GM10266 (cell line): Measurements from ENCODE around the gene CDA.

ENCODE experiments used
- DNase-seq: peaks from one replicate; pipeline ENCODE4 v3.0.0; 2012; ENCODE audit errors: extremely low spot score
- TF ChIP-seq, protein P1 (sequence below): IDR thresholded peaks from 2 replicates; pipeline ENCODE4 v1.5.1; 2012; ENCODE audit warnings: mild to moderate bottlenecking, low read depth; ENCODE audit not compliant: control insufficient read depth, insufficient read depth; ENCODE audit errors: missing control alignments

Gene CDA

DNA sequence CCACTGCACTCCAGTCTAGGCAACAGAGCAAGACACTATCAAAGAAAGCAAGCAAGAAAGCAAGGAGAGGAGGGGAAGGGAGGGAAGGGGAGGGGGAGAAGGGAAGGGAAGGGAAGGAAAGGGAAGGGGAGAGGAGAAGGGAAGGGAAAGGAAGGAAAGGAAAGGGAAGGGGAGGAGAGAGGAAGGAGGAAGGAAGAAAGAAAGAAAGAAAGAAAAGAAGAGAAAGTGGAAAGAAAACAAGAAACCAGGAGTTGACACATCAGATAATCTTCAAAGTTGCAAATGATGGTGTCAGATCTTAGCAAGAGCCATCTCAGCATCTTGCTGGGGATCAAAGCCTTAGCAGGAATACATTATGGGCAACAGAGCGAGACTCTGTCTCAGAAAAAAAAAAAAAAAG lies 14.9 kb upstream of the CDA start:
- no peak for DNase-seq
- TF ChIP-seq, protein P1, sequence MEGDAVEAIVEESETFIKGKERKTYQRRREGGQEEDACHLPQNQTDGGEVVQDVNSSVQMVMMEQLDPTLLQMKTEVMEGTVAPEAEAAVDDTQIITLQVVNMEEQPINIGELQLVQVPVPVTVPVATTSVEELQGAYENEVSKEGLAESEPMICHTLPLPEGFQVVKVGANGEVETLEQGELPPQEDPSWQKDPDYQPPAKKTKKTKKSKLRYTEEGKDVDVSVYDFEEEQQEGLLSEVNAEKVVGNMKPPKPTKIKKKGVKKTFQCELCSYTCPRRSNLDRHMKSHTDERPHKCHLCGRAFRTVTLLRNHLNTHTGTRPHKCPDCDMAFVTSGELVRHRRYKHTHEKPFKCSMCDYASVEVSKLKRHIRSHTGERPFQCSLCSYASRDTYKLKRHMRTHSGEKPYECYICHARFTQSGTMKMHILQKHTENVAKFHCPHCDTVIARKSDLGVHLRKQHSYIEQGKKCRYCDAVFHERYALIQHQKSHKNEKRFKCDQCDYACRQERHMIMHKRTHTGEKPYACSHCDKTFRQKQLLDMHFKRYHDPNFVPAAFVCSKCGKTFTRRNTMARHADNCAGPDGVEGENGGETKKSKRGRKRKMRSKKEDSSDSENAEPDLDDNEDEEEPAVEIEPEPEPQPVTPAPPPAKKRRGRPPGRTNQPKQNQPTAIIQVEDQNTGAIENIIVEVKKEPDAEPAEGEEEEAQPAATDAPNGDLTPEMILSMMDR: no peak

- TF ChIP-seq, protein P1: peak; percentile 69
- DNase-seq: peak; percentile 82
These were observed 14.0 kb upstream of the CDA start for GRCh38 chr1:20574686-20575540.

DNA sequence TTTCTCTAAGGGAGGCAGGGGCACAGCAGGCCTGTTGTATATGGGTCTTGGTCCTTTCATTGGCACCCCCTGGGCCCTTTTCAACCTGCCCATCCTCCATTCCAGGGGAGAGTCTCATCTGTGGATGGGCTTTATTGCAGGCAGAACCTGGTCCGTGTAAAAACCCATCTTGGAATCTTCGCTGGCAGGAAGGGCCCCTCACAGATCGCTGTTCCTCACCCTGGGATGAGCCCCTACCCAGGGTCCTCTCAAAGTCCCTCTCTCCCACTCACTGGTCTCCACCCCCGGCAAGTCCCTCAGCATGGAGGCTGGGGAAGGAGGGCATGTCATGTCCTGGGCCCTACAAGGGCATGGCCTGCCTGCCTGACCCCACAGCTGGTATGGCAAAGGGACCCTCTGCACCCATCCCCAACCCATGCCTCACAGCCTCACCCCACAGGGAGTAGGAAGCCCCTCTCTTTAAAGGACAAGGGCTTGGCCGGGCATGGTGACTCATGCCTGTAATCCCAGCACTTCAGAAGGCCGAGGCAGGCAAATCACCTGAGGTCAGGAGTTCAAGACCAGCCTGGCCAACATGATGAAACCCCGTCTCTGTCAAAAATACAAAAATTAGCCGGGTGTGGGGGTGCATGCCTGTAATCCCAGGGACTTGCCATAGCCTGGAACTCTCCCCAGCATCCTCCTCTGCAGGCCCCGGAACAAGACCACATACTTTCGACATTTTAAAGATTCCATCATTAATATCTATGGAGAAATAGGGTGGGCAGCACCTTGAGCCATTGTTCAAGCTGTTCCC lies 13.2 kb upstream of the CDA start:
- TF ChIP-seq, protein P1: no peak
- no peak for DNase-seq

DNA sequence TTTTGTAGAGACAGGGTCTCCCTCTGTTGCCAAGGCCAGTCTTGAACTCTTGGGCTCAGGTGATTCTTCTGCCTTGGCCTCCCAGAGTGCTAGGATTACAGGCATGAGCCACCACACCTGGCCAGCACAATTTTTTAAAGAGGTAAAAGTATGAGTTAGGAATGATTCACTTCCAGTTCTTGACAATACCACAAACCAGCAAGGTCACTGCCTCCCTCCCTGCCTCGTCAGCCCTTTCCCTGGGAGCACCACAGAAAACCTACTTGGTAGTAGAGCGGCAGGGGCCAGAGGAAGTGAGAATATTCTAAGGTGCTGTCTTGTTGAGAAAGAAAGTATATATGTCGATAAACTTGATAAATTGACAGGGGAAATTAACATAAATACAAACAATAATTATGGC lies 10.8 kb upstream of the CDA start:
- TF ChIP-seq, protein P1: no peak
- DNase-seq: no peak

DNA sequence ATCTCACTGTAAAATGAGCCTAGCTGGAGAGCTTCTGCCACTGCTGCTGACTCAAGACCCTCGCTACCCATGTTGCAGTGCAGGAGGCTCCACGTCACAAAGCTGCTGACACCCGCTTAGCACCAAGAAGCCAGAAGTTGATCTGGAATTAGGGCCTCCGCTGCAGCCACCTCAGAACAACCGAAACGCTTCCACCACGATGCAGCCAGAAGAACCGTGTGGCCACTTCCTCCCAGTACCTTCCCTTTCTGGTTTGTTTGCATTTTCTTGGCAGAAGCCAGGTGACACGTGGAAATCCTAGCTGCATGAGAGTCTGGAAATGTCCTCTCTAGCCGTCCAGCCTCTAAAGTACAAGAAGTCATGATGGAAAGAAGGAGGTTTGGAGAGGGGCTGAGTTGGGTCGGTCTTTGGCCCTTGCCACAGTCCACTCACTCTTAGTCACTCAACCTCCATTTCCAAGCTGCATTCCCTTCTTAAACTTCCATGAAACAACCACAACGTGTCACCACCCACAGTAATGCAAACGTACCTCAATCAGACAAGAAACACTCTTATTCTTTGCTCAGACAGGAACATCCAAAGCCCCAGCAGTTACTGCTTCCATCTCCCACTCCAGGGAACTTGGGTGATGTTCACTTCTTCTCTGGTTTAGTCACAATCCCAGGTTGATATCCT lies 10.0 kb upstream of the CDA start:
- TF ChIP-seq, protein P1: no peak
- no peak for DNase-seq

DNA sequence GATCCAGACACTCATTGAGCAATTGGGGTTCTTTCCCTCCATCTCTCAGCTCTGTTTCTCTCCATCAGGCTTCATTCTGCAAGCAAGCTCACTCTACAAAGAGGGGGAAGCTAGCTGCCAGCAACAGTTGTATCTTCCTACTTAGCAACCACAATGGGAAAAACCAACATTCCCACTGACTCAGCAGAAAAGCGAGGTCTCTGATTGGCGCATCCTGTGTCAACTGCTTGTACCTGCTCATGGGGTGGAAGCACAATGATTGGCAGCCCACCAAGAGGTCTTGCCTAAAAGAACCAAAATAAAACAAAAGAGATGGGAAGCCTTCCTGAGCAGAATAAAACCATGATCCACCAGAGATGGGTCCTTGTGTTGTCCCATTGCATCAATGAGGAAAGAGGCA lies 4.0 kb upstream of the CDA start:
- TF ChIP-seq, protein P1: no peak
- DNase-seq: no peak
